Spinal cord (tissue), 10 donors: Measurements from ENCODE around the gene SCLT1. TPM values are rescaled to one million over a fixed set of nuclear protein-coding genes. Genes with fewer than 3 reads are reported as not detected.

Experiments used
- DNase-seq, 6 donors: peaks; one replicate each; pipeline versions ENCODE4 v3.0.0 to v3.0.0-alpha.2; 2013 to 2015; ENCODE audit warnings: low spot score in 6 of 6, low read depth in 4 of 6
- H3K27ac ChIP-seq: one replicate; pipeline ENCODE4 v1.5.1; 2013; ENCODE audit warnings: low read depth, low read length, control low read depth
- H3K27me3 ChIP-seq: one replicate; pipeline ENCODE4 v1.6.1; 2013; ENCODE audit warnings: low read length; ENCODE audit not compliant: control insufficient read depth, insufficient read depth
- H3K36me3 ChIP-seq: one replicate; pipeline ENCODE4 v1.6.1; 2013; ENCODE audit warnings: low read length; ENCODE audit not compliant: control insufficient read depth, insufficient read depth
- H3K4me1 ChIP-seq: one replicate; pipeline ENCODE4 v1.6.1; 2013; ENCODE audit warnings: low read length; ENCODE audit not compliant: control insufficient read depth, insufficient read depth
- H3K4me3 ChIP-seq: one replicate; pipeline ENCODE4 v1.5.1; 2013; ENCODE audit warnings: low read depth, low read length, control low read depth
- H3K9me3 ChIP-seq: one replicate; pipeline ENCODE4 v1.6.1; 2013; ENCODE audit warnings: low read length; ENCODE audit not compliant: control insufficient read depth, insufficient read depth
- WGBS: methylation state at CpG from one replicate; pipeline ENCODE4 v1.1.5; 2013; ENCODE audit warnings: missing lambda C conversion rate; ENCODE audit not compliant: insufficient coverage; 5-methylcytosine and 5-hydroxymethylcytosine counted together
- polyA plus RNA-seq, 2 donors: library from polyadenylated mRNA; unstranded; fragments of 120-200 nt; gene quantifications; one replicate each; pipeline ENCODE4 v1.2.1, GENCODE V29; 2013; ENCODE audit not compliant: insufficient read length in 2 of 2
- total RNA-seq, 2 donors: library from RNA; depleted of rRNA in 1 of 2; stranded (reverse); fragments of 120-200 nt in 1 of 2; fragments of >200 nt in 1 of 2; gene quantifications; one replicate each; pipeline versions ENCODE4 v1.2.3 to v1.2.4, GENCODE V29; 2013 to 2014
- donor health status: healthy.

The SCLT1 gene
- total and polyA plus RNA-seq, 4 donors, result 16.5 to 62.7 (median 24.9) TPM

DNA sequence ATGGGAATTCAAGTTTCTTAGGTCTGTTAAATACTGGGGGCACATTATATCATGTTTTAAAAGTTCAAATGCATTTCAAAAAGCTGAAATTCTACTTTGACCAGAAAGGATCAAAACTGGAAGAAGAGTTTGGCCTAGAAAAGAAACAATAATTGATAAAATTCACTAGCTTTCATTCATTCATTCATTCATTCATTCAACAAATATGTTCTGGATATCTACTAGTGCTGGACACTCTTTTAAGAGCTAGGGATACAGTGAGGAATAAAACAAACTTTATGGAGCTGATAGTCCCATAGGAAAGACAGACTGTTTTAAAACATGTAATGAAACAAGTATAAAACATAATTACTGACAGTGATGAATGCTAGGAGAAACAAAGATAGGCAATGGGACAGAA, 177.8 kb downstream of the SCLT1 start:
- Histone ChIP-seq H3K36me3 (no peaks in the 10 kb centered on the region), H3K27ac (no peak overlapping the region), H3K4me3 (no peak overlapping the region), H3K9me3 (no peaks in the 10 kb centered on the region), H3K4me1 (no peaks in the 10 kb centered on the region), H3K27me3 (no peaks in the 10 kb centered on the region)
- no peak for DNase-seq

DNA sequence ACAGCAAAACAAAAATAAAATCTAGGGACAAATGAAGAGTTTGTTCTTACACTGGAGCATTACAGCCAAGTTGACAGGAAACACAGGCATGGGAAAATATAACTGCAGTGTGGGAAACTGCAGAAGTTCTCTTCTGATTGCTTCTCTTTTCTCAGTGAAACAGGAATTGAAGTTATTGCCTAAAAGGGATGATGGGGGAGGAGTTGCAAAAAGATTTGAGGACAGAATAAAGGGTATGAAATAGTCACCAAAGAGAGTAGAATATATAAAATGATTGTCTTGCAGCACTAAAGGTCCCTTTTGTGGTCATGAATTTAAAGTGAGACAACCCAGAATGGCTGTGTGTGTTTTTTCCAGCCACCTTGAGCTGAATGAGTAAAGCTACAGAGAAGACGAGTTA, 180.1 kb downstream of the SCLT1 start:
- Histone ChIP-seq H3K4me3 (no peak overlapping the region), H3K36me3 (no peaks in the 10 kb centered on the region), H3K4me1 (no peaks in the 10 kb centered on the region), H3K9me3 (no peaks in the 10 kb centered on the region), H3K27me3 (no peaks in the 10 kb centered on the region), H3K27ac (no peak overlapping the region)
- 60% methylated on average over 1 of the region's 1 CpG for WGBS
- DNase-seq, result peak in 1 of 6 donors; percentile 2

DNA sequence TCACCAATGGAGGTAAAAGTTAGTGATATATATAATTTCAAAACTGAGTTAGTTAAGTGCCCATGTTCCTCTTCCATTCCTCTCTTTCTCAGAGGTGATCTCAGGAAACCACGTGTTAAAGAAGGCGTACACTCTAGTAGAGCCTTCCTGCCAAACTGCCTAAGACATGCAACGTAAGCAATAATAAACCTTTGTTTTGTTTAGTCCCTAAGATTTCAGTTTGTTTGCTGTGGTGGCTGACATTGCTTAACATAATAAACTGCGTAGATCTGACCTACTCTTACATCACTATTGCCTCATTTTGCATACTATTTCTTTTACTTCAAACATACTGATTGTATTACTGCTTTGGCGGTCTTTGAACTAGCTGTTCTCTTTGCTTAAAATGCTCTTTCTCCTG, 184.6 kb downstream of the SCLT1 start:
- Histone ChIP-seq H3K9me3 (no peaks in the 10 kb centered on the region), H3K36me3 (no peaks in the 10 kb centered on the region)
- 77% methylated on average over 5 of the region's 5 CpGs for WGBS

DNA sequence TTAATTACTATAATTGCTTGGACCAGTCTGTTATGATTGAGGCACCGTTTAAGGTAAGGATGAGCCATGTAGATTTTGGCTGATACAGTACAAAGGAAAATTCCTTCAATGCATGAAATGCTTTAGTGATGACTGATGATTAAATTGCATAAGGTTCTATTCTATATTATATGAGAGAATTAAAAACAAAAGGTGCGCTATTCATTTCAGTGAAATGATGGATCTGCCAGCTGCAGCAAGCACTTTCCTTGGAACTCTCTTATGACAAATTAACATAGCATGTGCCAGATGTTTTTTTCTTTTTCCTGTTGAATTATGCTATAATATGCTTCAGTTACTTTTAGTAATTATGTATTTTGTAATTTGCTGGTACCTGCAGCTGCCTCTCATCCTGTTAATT, 185.4 kb downstream of the SCLT1 start:
- no peaks in the 10 kb centered on the region for H3K36me3 ChIP-seq
- no peaks in the 10 kb centered on the region for H3K4me1 ChIP-seq
- no CpG with 5 or more reads among the region's 2 CpGs for WGBS
- DNase-seq, result peak in 1 of 6 donors; percentile 70
- no peaks in the 10 kb centered on the region for H3K27me3 ChIP-seq
- H3K4me3 ChIP-seq, result no peak overlapping the region
- H3K9me3 ChIP-seq, result no peaks in the 10 kb centered on the region
- no peak overlapping the region for H3K27ac ChIP-seq

More for the DNA sequence above, 184.6 kb downstream of the SCLT1 start:
- Histone ChIP-seq H3K4me1 (no peaks in the 10 kb centered on the region), H3K27me3 (no peaks in the 10 kb centered on the region), H3K27ac (no peak overlapping the region), H3K4me3 (no peak overlapping the region)
- no peak for DNase-seq

DNA sequence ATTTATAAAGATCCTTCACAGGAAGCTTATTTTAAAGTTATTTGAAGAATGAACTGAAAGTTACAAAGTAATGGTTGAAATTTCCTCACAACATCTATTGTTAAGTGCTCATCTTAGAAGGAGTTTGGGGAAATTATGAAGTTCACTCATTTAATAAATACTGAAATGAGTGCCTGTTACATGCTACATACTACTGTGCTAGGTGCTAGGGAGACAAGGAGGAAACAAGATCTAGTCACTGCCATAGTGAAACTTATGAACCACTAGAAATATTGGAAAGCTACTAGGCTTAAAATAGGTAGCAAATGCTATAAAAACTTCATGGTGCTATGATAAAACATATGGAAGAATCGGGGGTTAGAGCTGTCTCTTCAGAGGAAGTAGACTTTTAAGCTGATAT, 186.8 kb downstream of the SCLT1 start:
- Histone ChIP-seq H3K9me3 (no peaks in the 10 kb centered on the region), H3K4me1 (no peaks in the 10 kb centered on the region), H3K27ac (no peak overlapping the region), H3K36me3 (peaks cover 3% of the 10 kb centered on the region), H3K27me3 (no peaks in the 10 kb centered on the region), H3K4me3 (no peak overlapping the region)
- 70% methylated on average over 1 of the region's 1 CpG for WGBS
- no peak for DNase-seq

DNA sequence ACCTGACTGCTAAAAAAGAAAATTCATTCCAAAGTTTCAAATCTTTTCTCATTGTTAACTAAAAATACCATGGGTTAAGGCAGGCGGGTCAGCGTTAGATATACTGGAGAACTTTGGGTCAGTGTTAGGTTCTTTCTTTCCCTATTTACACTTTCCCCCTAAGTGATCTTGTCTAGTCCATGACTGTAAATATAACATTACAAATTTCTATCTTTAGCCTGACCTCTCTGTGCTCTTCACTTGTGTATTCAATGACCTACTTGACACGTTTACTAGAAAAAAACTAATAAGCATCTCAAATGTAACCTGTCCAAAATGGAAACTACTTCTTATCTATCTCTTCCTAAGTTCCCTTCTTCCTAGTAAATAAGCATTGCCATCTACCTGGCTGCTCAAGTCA, 188.5 kb downstream of the SCLT1 start:
- Histone ChIP-seq H3K27me3 (no peaks in the 10 kb centered on the region), H3K4me3 (no peak overlapping the region), H3K27ac (no peak overlapping the region), H3K36me3 (peaks cover 3% of the 10 kb centered on the region), H3K4me1 (no peaks in the 10 kb centered on the region), H3K9me3 (no peaks in the 10 kb centered on the region)
- WGBS, result 75% methylated on average over 1 of the region's 3 CpGs
- no peak for DNase-seq

DNA sequence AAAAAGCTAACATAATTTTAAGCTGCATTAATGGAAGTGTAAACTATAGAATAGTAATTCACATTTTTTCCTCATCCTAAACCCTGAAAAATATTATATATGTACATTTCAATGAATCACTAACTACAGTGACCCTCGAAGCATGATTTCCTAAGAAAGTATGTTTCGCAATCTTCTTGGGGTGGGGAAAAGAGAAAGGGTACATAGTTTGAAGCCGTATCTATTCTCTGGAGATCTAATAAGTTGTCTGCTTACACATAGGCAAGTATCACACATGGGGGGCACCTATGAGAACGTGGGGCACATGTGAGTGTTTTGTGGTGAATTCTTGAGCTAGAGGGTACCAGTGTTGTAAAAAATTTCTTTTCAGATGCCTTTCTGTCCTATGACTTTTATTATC, 212.7 kb downstream of the SCLT1 start:
- Histone ChIP-seq H3K4me3 (no peak overlapping the region), H3K27ac (no peak overlapping the region), H3K4me1 (no peaks in the 10 kb centered on the region), H3K9me3 (no peaks in the 10 kb centered on the region), H3K36me3 (no peaks in the 10 kb centered on the region), H3K27me3 (no peaks in the 10 kb centered on the region)
- WGBS, result 83% methylated on average over 1 of the region's 4 CpGs
- DNase-seq, result no peak

DNA sequence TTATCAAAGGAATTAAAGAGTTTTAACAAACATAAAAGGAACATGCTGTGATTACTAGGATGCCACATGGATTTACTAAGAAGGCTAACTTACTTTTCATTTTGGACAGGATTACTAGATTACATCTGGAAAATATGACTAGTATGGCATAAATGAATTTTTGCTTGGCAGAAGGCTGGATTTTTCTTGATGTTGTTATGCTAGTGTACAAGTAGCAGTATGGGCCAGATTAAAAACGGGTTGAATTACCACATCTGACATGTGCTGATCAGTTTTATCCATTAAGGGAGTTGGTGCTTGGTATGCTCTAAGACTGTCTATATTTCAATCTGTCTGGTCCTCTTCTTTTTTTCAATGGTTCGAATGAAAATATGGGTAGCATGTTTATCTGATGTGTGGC, 213.4 kb downstream of the SCLT1 start:
- Histone ChIP-seq H3K9me3 (no peaks in the 10 kb centered on the region), H3K36me3 (no peaks in the 10 kb centered on the region), H3K27me3 (no peaks in the 10 kb centered on the region), H3K4me3 (no peak overlapping the region), H3K27ac (no peak overlapping the region), H3K4me1 (no peaks in the 10 kb centered on the region)
- DNase-seq, result no peak
- no CpG with 5 or more reads among the region's 2 CpGs for WGBS

DNA sequence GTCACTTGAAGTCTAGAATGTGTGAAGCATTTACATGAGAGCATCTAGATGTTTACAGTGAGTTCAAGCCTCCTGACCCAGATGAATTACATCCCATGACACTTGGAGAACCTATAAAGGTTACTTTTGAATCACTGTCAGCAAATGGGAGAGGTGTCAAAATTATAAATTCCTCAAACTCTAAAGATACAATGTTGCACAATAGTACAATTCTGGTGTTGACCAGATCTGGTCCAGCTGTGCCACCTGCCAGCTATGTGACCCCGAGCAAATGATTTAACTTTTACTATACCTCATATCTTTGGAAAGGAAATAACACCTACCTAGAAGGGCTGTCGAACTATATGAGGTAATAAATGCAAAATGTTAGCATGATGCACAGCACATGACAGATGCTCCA, 214.1 kb downstream of the SCLT1 start:
- H3K36me3 ChIP-seq, result no peaks in the 10 kb centered on the region
- no peaks in the 10 kb centered on the region for H3K27me3 ChIP-seq
- WGBS, result no CpG with 5 or more reads among the region's 2 CpGs
- no peak overlapping the region for H3K4me3 ChIP-seq
- DNase-seq, result no peak
- H3K27ac ChIP-seq, result no peak overlapping the region
- H3K9me3 ChIP-seq, result no peaks in the 10 kb centered on the region
- H3K4me1 ChIP-seq, result no peaks in the 10 kb centered on the region

DNA sequence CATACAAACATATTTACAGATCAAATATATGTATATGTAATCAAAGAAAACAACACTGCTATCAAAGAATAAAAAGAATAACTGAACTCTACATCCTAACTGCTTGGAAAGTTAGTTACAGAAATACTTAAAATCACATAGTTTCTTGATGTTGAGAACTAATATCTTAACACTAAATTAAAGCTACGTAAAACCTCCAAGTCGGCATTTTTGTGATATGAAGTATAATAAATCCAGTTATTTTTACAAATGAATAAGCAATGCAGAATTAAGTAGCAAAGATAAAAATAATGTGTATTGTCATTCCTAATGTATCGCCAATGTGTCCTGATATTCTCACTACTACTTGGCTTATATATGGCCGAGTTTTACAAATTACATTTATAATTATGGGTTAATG, 215.4 kb downstream of the SCLT1 start:
- no CpG with 5 or more reads among the region's 4 CpGs for WGBS
- DNase-seq, result no peak
- no peaks in the 10 kb centered on the region for H3K4me1 ChIP-seq
- H3K9me3 ChIP-seq, result no peaks in the 10 kb centered on the region
- H3K36me3 ChIP-seq, result no peaks in the 10 kb centered on the region
- no peak overlapping the region for H3K4me3 ChIP-seq
- no peaks in the 10 kb centered on the region for H3K27me3 ChIP-seq
- no peak overlapping the region for H3K27ac ChIP-seq
